Left lung (tissue), 10 donors: ENCODE data around the gene DLG4. TPM values are rescaled to one million over a fixed set of nuclear protein-coding genes. Genes with fewer than 3 reads are reported as not detected.
"Not testable (repeated sequence)": the region's sequence is repeated elsewhere in the genome, so short reads cannot be mapped to it uniquely, and the experiment has no call there.

Experiments
- ATAC-seq: fragments of 200-7000 bp; cut with Tn5 transposase; one replicate; pipeline ENCODE4 v1.9.1; 2020; ENCODE audit warnings: moderate library complexity
- DNase-seq, 4 donors: peaks; one replicate each; pipeline ENCODE4 v3.0.0-alpha.2; 2013 to 2020
- H3K27ac ChIP-seq, 2 donors: fragments of 200-600 bp; sonication (generic) in 1 of 2; one replicate each; pipeline versions ENCODE4 v1.5.0 to v1.8.0; 2020 to 2021
- H3K27me3 ChIP-seq, 2 donors: fragments of 200-600 bp; sonication (generic) in 1 of 2; one replicate each; pipeline versions ENCODE4 v1.5.0 to v1.8.0; 2020 to 2021
- H3K36me3 ChIP-seq, 2 donors: fragments of 200-600 bp; sonication (generic) in 1 of 2; one replicate each; pipeline versions ENCODE4 v1.5.0 to v1.8.0; 2020 to 2021
- H3K4me1 ChIP-seq, 2 donors: fragments of 200-600 bp; one replicate each; pipeline ENCODE4 v1.8.0; 2021
- H3K4me3 ChIP-seq, 2 donors: fragments of 200-600 bp; sonication (generic) in 1 of 2; one replicate each; pipeline versions ENCODE4 v1.5.0 to v1.8.0; 2020 to 2021; ENCODE audit warnings: mild to moderate bottlenecking in 1 of 2
- H3K9me3 ChIP-seq, 2 donors: fragments of 200-600 bp; sonication (generic) in 1 of 2; one replicate each; pipeline versions ENCODE4 v1.5.0 to v1.8.0; 2020 to 2021
- intact Hi-C, 2 donors: fragments of 100-400 bp; cut with DNase I; formaldehyde crosslinking; loops; one replicate each; pipeline versions ENCODE4 v1.11.2 to v1.14.2; 2022
- polyA plus RNA-seq, 6 donors: library from polyadenylated mRNA; unstranded; fragments of 120-200 nt; gene quantifications; one replicate each; pipeline ENCODE4 v1.2.1, GENCODE V29; 2013; ENCODE audit not compliant: insufficient read length in 6 of 6
- total RNA-seq, 2 donors: library from RNA; stranded (reverse); fragmentation: NEBNext Ultra II Directional; extraction: Animal tissue kit (Norgen Biotek cat#: 25700); gene quantifications; one replicate each; pipeline ENCODE4 v1.2.1, GENCODE V29; 2021
- TF ChIP-seq, protein P1 (sequence below), 2 donors: fragments of 200-600 bp; sonication (generic) in 1 of 2; IDR thresholded peaks; one replicate each; pipeline versions ENCODE4 v1.5.0 to v1.8.0; 2021; ENCODE audit warnings: antibody characterized with exemption in 2 of 2
- donor health status: DM: no; HTN: yes; CAD: no.
- donor health status: DM: no; HTN: no; CAD: no.

DLG4 gene
- total and polyA plus RNA-seq, 8 donors = 25.9 to 60.0 (median 45.1) TPM

DNA sequence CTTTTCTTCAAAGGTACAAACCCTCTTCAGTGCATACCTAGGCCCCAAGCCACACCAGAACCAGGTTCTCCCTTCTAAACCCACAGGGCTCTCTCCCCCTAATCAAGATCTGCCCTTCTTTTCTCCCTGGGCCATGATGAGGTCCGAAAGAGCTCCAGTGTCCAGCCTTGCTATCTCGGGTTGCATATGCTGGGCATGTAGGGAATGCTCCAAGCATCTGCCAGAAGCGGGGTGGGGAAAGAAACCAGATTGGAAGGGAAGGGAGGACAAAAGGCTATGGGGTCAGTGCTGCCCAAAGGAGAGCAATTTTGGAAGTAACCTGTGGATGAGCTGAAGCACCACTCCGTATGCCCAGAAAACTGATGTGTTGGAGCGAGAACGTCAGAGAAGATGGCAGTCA lies 29.6 kb upstream of the DLG4 start:
- Histone ChIP-seq H3K9me3 (no peaks in the 10 kb centered on the region), H3K4me3 (peak overlapping the region in 1 of 2 donors; percentile 83), H3K36me3 (peaks cover 0 to 34% of the 10 kb centered on the region in 2 donors), H3K27ac (no peak overlapping the region), H3K27me3 (no peaks in the 10 kb centered on the region), H3K4me1 (peaks cover 18 to 48% of the 10 kb centered on the region in 2 donors)
- DNase-seq = no peak
- TF ChIP-seq, protein P1, sequence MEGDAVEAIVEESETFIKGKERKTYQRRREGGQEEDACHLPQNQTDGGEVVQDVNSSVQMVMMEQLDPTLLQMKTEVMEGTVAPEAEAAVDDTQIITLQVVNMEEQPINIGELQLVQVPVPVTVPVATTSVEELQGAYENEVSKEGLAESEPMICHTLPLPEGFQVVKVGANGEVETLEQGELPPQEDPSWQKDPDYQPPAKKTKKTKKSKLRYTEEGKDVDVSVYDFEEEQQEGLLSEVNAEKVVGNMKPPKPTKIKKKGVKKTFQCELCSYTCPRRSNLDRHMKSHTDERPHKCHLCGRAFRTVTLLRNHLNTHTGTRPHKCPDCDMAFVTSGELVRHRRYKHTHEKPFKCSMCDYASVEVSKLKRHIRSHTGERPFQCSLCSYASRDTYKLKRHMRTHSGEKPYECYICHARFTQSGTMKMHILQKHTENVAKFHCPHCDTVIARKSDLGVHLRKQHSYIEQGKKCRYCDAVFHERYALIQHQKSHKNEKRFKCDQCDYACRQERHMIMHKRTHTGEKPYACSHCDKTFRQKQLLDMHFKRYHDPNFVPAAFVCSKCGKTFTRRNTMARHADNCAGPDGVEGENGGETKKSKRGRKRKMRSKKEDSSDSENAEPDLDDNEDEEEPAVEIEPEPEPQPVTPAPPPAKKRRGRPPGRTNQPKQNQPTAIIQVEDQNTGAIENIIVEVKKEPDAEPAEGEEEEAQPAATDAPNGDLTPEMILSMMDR (IDR thresholded peaks at IDR 0.05) = no peak
- intact Hi-C loops = no loop called here
- ATAC-seq = no peak

DNA sequence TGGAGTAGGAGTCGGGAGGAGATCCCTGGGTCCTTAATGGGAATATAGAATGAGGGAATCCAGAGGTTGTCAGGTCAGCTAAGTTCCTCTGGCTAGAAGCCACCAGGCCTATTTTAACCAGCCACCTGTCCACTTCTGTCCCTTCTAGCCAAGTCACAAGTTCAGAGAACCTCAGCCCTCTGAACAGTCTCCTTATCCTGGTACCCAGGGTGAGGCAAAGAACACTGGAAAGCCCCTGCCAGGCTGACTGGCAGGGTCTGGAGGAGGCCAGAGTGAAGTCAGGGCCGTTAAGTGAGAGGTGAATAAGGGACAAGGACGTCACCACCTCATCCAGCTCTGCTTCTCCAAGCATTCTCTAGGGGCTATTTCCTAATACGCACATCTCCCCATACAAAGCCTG lies 29.2 kb upstream of the DLG4 start:
- intact Hi-C loops = no loop called here
- DNase-seq (no peak), ATAC-seq (no peak)
- H3K9me3 ChIP-seq = no peaks in the 10 kb centered on the region
- H3K27me3 ChIP-seq = no peaks in the 10 kb centered on the region
- TF ChIP-seq, protein P1 (IDR thresholded peaks at IDR 0.05) = no peak
- H3K4me3 ChIP-seq = no peak overlapping the region
- peaks cover 0 to 35% of the 10 kb centered on the region in 2 donors for H3K36me3 ChIP-seq
- H3K4me1 ChIP-seq = peaks cover 18 to 52% of the 10 kb centered on the region in 2 donors
- H3K27ac ChIP-seq = no peak overlapping the region

DNA sequence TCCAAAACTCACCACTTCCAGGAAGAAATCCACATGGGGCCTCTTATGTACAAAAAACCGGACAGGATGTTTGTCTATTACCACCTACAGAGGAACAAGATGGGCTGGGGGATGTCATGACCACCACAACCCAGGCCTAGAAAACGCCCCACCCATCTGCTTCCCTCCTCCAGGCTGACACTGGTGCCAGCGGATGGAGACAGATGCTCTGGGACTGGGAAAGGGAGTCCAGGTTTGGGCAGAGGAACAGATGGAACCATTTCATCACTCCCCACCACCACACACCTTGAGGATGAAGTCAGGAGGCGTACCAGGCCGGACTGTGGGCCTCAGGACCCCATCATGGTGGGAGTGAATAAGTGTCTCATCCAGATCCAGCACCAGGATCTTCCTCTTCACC lies 27.1 kb upstream of the DLG4 start:
- TF ChIP-seq, protein P1 (IDR thresholded peaks at IDR 0.05) = no peak
- intact Hi-C loops = no loop called here
- H3K27ac ChIP-seq = no peak overlapping the region

DNA sequence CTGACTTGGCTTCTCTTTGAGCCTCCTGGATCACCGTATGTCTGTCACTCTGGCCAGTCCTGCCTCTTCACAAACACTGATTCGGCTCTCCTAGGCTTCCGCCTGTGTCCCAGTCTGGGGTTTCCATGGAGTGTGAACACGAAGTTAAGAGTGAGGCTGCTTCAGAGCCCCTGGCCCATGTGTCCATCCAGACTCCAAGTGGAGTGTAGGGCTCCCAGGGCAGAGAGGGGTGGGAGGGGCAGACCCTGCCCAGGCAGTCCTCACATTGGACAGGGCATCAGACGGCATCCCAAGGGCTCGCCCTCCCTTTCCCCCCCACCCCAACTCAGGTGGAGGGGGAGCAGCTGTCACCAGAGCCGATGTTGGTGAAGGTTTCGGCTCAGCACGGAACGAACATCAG lies 24.2 kb upstream of the DLG4 start:
- intact Hi-C loops, H3K27me3 ChIP-seq, ATAC-seq, H3K9me3 ChIP-seq: not testable (repeated sequence)
- peaks cover 17 to 47% of the 10 kb centered on the region in 2 donors for H3K4me1 ChIP-seq
- H3K36me3 ChIP-seq = peaks cover 0 to 50% of the 10 kb centered on the region in 2 donors
- DNase-seq = peak in 1 of 4 donors; percentile 41
- H3K4me3 ChIP-seq = peak overlapping the region in 1 of 2 donors; percentile 99
- H3K27ac ChIP-seq = peak overlapping the region; percentile 96 to 97

More for the DNA sequence above, 27.1 kb upstream of the DLG4 start:
- Histone ChIP-seq H3K4me1 (peaks cover 9 to 47% of the 10 kb centered on the region in 2 donors), H3K36me3 (peaks cover 0 to 37% of the 10 kb centered on the region in 2 donors), H3K9me3 (no peaks in the 10 kb centered on the region), H3K4me3 (no peak overlapping the region), H3K27me3 (no peaks in the 10 kb centered on the region)
- no peak for ATAC-seq
- peak in 1 of 4 donors; percentile 4 for DNase-seq

DNA sequence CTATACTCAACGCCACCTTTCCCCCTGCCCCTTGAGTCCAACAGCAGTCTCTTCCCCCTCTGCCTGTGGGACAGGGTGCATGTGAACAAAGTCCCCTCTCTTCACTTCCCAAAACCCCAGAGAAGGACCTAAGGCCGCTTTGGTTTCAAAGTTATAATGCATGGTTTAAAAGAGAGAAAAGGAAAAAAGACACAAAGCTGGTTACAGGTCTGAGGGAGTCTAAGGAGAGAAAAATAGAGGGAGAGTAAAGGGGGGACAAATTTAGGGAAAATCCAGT lies 23.8 kb upstream of the DLG4 start:
- Histone ChIP-seq H3K27ac (peak overlapping the region; percentile 96 to 97), H3K4me1 (peaks cover 17 to 43% of the 10 kb centered on the region in 2 donors), H3K9me3 (no peaks in the 10 kb centered on the region), H3K27me3 (no peaks in the 10 kb centered on the region), H3K36me3 (peaks cover 0 to 50% of the 10 kb centered on the region in 2 donors), H3K4me3 (peak overlapping the region; percentile 91 to 99)
- no peak for DNase-seq
- TF ChIP-seq, protein P1 (IDR thresholded peaks at IDR 0.05) = no peak
- ATAC-seq = no peak
- intact Hi-C loops = no loop called here
